HG03439 (cell line): ENCODE data around the gene ANO1.

Experiments
- ATAC-seq: cut with Tn5 transposase; IDR thresholded peaks from one replicate; pipeline ENCODE4 v1.9.1; 2021; ENCODE audit warnings: mild to moderate bottlenecking, moderate library complexity; ENCODE audit not compliant: unreplicated experiment

The ANO1 gene

GRCh38 chr11:70158201-70158600, 80.1 kb downstream of the ANO1 start:
- no peak for ATAC-seq

- no peak for ATAC-seq
Measured at GRCh38 chr11:70158757-70159389, 80.8 kb downstream of the ANO1 start.

GRCh38 chr11:70159627-70160570, 81.8 kb downstream of the ANO1 start:
- no peak for ATAC-seq

- ATAC-seq = no peak
Measured at GRCh38 chr11:70161043-70161625, 83.0 kb downstream of the ANO1 start.

- ATAC-seq = no peak
Measured at GRCh38 chr11:70164705-70165104, 86.6 kb downstream of the ANO1 start.

GRCh38 chr11:70167120-70167519, 89.0 kb downstream of the ANO1 start:
- no peak for ATAC-seq

GRCh38 chr11:70167723-70168404, 89.7 kb downstream of the ANO1 start:
- ATAC-seq = no peak

GRCh38 chr11:70168405-70168754, 90.3 kb downstream of the ANO1 start:
- ATAC-seq = no peak

- no peak for ATAC-seq
Measured at GRCh38 chr11:70169127-70169526, 91.0 kb downstream of the ANO1 start.

- no peak for ATAC-seq
Measured at GRCh38 chr11:70169632-70170031, 91.5 kb downstream of the ANO1 start.

- ATAC-seq = no peak
Measured at GRCh38 chr11:70170596-70171210, 92.6 kb downstream of the ANO1 start.

- no peak for ATAC-seq
Measured at GRCh38 chr11:70173018-70173417, 94.9 kb downstream of the ANO1 start.

GRCh38 chr11:70174547-70175235, 96.6 kb downstream of the ANO1 start:
- ATAC-seq = no peak

GRCh38 chr11:70175236-70175698, 97.2 kb downstream of the ANO1 start:
- ATAC-seq = no peak

GRCh38 chr11:70176940-70177689, 99.0 kb downstream of the ANO1 start:
- no peak for ATAC-seq

- no peak for ATAC-seq
Measured at GRCh38 chr11:70180906-70181305, 102.8 kb downstream of the ANO1 start.

- no peak for ATAC-seq
Measured at GRCh38 chr11:70182266-70182665, 104.1 kb downstream of the ANO1 start.

GRCh38 chr11:70183032-70183431, 104.9 kb downstream of the ANO1 start:
- ATAC-seq = no peak

- no peak for ATAC-seq
Measured at GRCh38 chr11:70183483-70184176, 105.5 kb downstream of the ANO1 start.
